ENCODE results near the gene TEAD4.

- TF ChIP-seq, protein P1, sequence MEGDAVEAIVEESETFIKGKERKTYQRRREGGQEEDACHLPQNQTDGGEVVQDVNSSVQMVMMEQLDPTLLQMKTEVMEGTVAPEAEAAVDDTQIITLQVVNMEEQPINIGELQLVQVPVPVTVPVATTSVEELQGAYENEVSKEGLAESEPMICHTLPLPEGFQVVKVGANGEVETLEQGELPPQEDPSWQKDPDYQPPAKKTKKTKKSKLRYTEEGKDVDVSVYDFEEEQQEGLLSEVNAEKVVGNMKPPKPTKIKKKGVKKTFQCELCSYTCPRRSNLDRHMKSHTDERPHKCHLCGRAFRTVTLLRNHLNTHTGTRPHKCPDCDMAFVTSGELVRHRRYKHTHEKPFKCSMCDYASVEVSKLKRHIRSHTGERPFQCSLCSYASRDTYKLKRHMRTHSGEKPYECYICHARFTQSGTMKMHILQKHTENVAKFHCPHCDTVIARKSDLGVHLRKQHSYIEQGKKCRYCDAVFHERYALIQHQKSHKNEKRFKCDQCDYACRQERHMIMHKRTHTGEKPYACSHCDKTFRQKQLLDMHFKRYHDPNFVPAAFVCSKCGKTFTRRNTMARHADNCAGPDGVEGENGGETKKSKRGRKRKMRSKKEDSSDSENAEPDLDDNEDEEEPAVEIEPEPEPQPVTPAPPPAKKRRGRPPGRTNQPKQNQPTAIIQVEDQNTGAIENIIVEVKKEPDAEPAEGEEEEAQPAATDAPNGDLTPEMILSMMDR (IDR thresholded peaks at IDR 0.05) = no peak
- no peak for TF ChIP-seq ZFX (IDR thresholded peaks at IDR 0.05; ENCODE audit: borderline replicate concordance)
Observed at GRCh38 chr12:2992724-2993123, 33.5 kb downstream of the TEAD4 start.

Data from 22Rv1 (cell line).